ENCODE results near the gene MSRB1. TPM values are rescaled to one million over a fixed set of nuclear protein-coding genes. Genes with fewer than 3 reads are reported as not detected.

Gene MSRB1
- total RNA-seq, 2 donors from 2014 or later: 20.6 to 23.5 TPM

- 90 to 94% methylated on average over 9 to 10 of the region's 10 CpGs for WGBS, 2 experiments (ENCODE audit: insufficient coverage in 1 of 2, insufficient read length in 1 of 2)
- H3K9ac ChIP-seq (ENCODE audit: extremely low read depth, low read length, poor library complexity, severe bottlenecking): no peak overlapping the region
- peaks cover 4% of the 10 kb centered on the region for H3K36me3 ChIP-seq (ENCODE audit: control insufficient read depth, insufficient read depth, low read length)
- Mint-ChIP-seq H3K4me3 (no peak overlapping the region), H3K36me3 (ENCODE audit: low read depth) (peaks cover 22% of the 10 kb centered on the region), H3K27ac (no peak overlapping the region), H3K27me3 (ENCODE audit: insufficient read depth) (peaks cover 1% of the 10 kb centered on the region), H3K9me3 (no peaks in the 10 kb centered on the region), H3K4me1 (peaks cover 3% of the 10 kb centered on the region)
- no peak overlapping the region for H3K27ac ChIP-seq (ENCODE audit: low read depth, low read length)
- H3K9me3 ChIP-seq (ENCODE audit: control insufficient read depth, low read length): no peaks in the 10 kb centered on the region
- TF ChIP-seq CTCF (conservative IDR thresholded peaks at IDR 0.05): no peak
- no peaks in the 10 kb centered on the region for H3K4me1 ChIP-seq (ENCODE audit: control insufficient read depth, insufficient read depth, low read length)
- no peak overlapping the region for H3K4me3 ChIP-seq (ENCODE audit: low read length)
- no peak for DNase-seq
- H3K27me3 ChIP-seq (ENCODE audit: control insufficient read depth, insufficient read depth, low read length, poor library complexity, severe bottlenecking): no peaks in the 10 kb centered on the region
These were observed 4.7 kb downstream of the MSRB1 start for GRCh38 chr16:1938316-1938715.

- H3K4me1 ChIP-seq (ENCODE audit: control insufficient read depth, insufficient read depth, low read length): no peaks in the 10 kb centered on the region
- peaks cover 22% of the 10 kb centered on the region for H3K36me3 Mint-ChIP-seq (ENCODE audit: low read depth)
- H3K4me3 ChIP-seq (ENCODE audit: low read length): no peak overlapping the region
- H3K36me3 ChIP-seq (ENCODE audit: control insufficient read depth, insufficient read depth, low read length): peaks cover 4% of the 10 kb centered on the region
- peaks cover 1% of the 10 kb centered on the region for H3K27me3 Mint-ChIP-seq (ENCODE audit: insufficient read depth)
- H3K27ac ChIP-seq (ENCODE audit: low read depth, low read length): no peak overlapping the region
- WGBS, 2 experiments (ENCODE audit: insufficient coverage in 1 of 2, insufficient read length in 1 of 2): 93 to 100% methylated on average over 4 to 11 of the region's 11 CpGs
- H3K9me3 ChIP-seq (ENCODE audit: control insufficient read depth, low read length): no peaks in the 10 kb centered on the region
- TF ChIP-seq CTCF (conservative IDR thresholded peaks at IDR 0.05): no peak
- H3K27ac Mint-ChIP-seq: no peak overlapping the region
- H3K9me3 Mint-ChIP-seq: no peaks in the 10 kb centered on the region
- DNase-seq: no peak
- H3K27me3 ChIP-seq (ENCODE audit: control insufficient read depth, insufficient read depth, low read length, poor library complexity, severe bottlenecking): no peaks in the 10 kb centered on the region
- H3K4me3 Mint-ChIP-seq: no peak overlapping the region
- peaks cover 3% of the 10 kb centered on the region for H3K4me1 Mint-ChIP-seq
- no peak overlapping the region for H3K9ac ChIP-seq (ENCODE audit: extremely low read depth, low read length, poor library complexity, severe bottlenecking)
These were observed 6.0 kb downstream of the MSRB1 start for GRCh38 chr16:1936945-1937479.

GRCh38 chr16:1933097-1933661 lies 9.8 kb downstream of the MSRB1 start:
- peaks cover 2% of the 10 kb centered on the region for H3K4me1 Mint-ChIP-seq
- H3K27ac ChIP-seq (ENCODE audit: low read depth, low read length): no peak overlapping the region
- H3K4me3 Mint-ChIP-seq: no peak overlapping the region
- H3K27me3 ChIP-seq (ENCODE audit: control insufficient read depth, insufficient read depth, low read length, poor library complexity, severe bottlenecking): peaks cover 13% of the 10 kb centered on the region
- WGBS, 2 experiments (ENCODE audit: insufficient coverage in 1 of 2, insufficient read length in 1 of 2): 83 to 84% methylated on average over 9 to 23 of the region's 23 CpGs
- no peak overlapping the region for H3K9ac ChIP-seq (ENCODE audit: extremely low read depth, low read length, poor library complexity, severe bottlenecking)
- H3K4me1 ChIP-seq (ENCODE audit: control insufficient read depth, insufficient read depth, low read length): no peaks in the 10 kb centered on the region
- H3K36me3 Mint-ChIP-seq (ENCODE audit: low read depth): peaks cover 9% of the 10 kb centered on the region
- H3K9me3 ChIP-seq (ENCODE audit: control insufficient read depth, low read length): no peaks in the 10 kb centered on the region
- H3K9me3 Mint-ChIP-seq: no peaks in the 10 kb centered on the region
- peaks cover 4% of the 10 kb centered on the region for H3K36me3 ChIP-seq (ENCODE audit: control insufficient read depth, insufficient read depth, low read length)
- H3K4me3 ChIP-seq (ENCODE audit: low read length): no peak overlapping the region
- TF ChIP-seq CTCF (conservative IDR thresholded peaks at IDR 0.05): no peak
- H3K27ac Mint-ChIP-seq: no peak overlapping the region
- DNase-seq: peak; percentile 47
- H3K27me3 Mint-ChIP-seq (ENCODE audit: insufficient read depth): peaks cover 27% of the 10 kb centered on the region

All from endodermal cell (in vitro differentiated cells).